GM12801 (cell line): ENCODE measurements around the gene ZNF697.

Experiments used
- CTCF ChIP-seq: IDR thresholded peaks from one replicate; pipeline ENCODE4 v1.5.1; 2011; ENCODE audit warnings: control low read depth; ENCODE audit not compliant: insufficient read length; ENCODE audit errors: extremely low read depth

ZNF697 gene

GRCh38 chr1:119631086-119631432 is 17.0 kb downstream of the ZNF697 start:
- TF ChIP-seq CTCF = no peak

GRCh38 chr1:119626841-119627240 is 21.2 kb downstream of the ZNF697 start:
- TF ChIP-seq CTCF = no peak

- no peak for TF ChIP-seq CTCF
These were observed 22.0 kb downstream of the ZNF697 start for GRCh38 chr1:119626011-119626545.

GRCh38 chr1:119623678-119624077 is 24.4 kb downstream of the ZNF697 start:
- no peak for TF ChIP-seq CTCF

- TF ChIP-seq CTCF = no peak
These were observed 24.9 kb downstream of the ZNF697 start for GRCh38 chr1:119623193-119623515.

- no peak for TF ChIP-seq CTCF
These were observed 25.5 kb downstream of the ZNF697 start for GRCh38 chr1:119622311-119623192.

GRCh38 chr1:119621705-119622104 is 26.4 kb downstream of the ZNF697 start:
- no peak for TF ChIP-seq CTCF
